Kidney epithelial cell (primary cell): ENCODE measurements around the gene HPGD. TPM values are rescaled to one million over a fixed set of nuclear protein-coding genes. Genes with fewer than 3 reads are reported as not detected.

Experiments used
- DNase-seq: peaks from one replicate; pipeline ENCODE4 v3.0.0-alpha.2; 2010; ENCODE audit warnings: low read depth
- H3K27me3 ChIP-seq: 2 replicates; pipeline ENCODE4 v1.6.0; 2011; ENCODE audit warnings: low read length; ENCODE audit not compliant: control insufficient read depth, insufficient read depth
- H3K36me3 ChIP-seq: 2 replicates; pipeline ENCODE4 v1.5.1; 2011; ENCODE audit warnings: low read length; ENCODE audit not compliant: control insufficient read depth, insufficient read depth
- H3K4me3 ChIP-seq: 2 replicates; pipeline ENCODE4 v1.5.1; 2011; ENCODE audit warnings: low read depth, mild to moderate bottlenecking, control low read depth, low read length
- total RNA-seq: library from RNA; depleted of rRNA; stranded (reverse); fragments of >200 nt; gene quantifications from 2 replicates; pipeline ENCODE4 v1.2.3, GENCODE V29; 2015
- TF ChIP-seq, protein P1 (sequence below): IDR thresholded peaks from 2 replicates; pipeline ENCODE4 v1.5.1; 2011; ENCODE audit warnings: mild to moderate bottlenecking, moderate library complexity, low read length, control low read depth, inconsistent platforms; ENCODE audit not compliant: insufficient read depth, poor library complexity, severe bottlenecking

Gene HPGD
- total RNA-seq, 1 donor from 2014 or later = 0.75 TPM

DNA sequence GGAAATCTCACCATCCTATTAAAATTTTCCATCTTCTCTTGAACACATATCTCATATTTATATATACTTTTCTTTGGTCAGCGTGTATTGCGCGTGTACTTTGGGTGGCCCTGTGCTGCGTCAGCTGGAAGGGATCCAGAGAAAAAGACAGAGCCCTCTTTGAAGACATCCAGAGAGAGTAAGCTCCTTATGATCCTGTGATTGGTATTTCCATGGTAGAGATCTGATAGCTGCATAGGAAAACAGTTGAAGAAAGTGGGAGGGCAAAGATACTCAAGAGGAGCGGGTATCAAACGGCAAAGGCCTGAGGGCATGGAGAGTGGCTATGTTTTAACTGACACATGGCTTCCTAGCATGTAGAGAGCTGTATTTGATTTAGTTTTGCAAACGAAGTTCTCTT lies 4.4 kb upstream of the HPGD start:
- H3K36me3 ChIP-seq = no peaks in the 10 kb centered on the region
- TF ChIP-seq, protein P1, sequence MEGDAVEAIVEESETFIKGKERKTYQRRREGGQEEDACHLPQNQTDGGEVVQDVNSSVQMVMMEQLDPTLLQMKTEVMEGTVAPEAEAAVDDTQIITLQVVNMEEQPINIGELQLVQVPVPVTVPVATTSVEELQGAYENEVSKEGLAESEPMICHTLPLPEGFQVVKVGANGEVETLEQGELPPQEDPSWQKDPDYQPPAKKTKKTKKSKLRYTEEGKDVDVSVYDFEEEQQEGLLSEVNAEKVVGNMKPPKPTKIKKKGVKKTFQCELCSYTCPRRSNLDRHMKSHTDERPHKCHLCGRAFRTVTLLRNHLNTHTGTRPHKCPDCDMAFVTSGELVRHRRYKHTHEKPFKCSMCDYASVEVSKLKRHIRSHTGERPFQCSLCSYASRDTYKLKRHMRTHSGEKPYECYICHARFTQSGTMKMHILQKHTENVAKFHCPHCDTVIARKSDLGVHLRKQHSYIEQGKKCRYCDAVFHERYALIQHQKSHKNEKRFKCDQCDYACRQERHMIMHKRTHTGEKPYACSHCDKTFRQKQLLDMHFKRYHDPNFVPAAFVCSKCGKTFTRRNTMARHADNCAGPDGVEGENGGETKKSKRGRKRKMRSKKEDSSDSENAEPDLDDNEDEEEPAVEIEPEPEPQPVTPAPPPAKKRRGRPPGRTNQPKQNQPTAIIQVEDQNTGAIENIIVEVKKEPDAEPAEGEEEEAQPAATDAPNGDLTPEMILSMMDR = no peak
- DNase-seq = no peak
- H3K4me3 ChIP-seq = no peak overlapping the region
- no peaks in the 10 kb centered on the region for H3K27me3 ChIP-seq

DNA sequence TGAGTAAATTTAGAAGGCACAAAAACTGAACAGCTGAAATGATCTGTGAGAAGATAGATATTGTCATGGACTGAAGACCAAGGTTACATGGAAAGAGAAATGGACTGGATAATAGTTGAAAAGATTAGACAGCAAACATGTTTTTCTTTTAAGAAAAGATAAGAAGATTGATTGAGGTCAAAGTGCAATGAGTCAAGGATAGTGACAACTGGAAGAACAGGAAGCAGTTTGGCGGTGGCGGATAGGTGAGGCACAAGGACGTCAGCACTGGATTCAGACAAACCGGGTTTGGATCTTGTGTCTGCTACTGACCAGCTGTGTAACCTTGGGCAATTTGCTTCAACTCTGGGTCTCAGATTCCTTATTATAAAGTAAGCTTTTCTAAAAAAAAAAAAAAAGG lies 2.0 kb upstream of the HPGD start:
- Histone ChIP-seq H3K27me3 (no peaks in the 10 kb centered on the region), H3K4me3 (no peak overlapping the region), H3K36me3 (no peaks in the 10 kb centered on the region)
- DNase-seq = no peak
- TF ChIP-seq, protein P1 = no peak

DNA sequence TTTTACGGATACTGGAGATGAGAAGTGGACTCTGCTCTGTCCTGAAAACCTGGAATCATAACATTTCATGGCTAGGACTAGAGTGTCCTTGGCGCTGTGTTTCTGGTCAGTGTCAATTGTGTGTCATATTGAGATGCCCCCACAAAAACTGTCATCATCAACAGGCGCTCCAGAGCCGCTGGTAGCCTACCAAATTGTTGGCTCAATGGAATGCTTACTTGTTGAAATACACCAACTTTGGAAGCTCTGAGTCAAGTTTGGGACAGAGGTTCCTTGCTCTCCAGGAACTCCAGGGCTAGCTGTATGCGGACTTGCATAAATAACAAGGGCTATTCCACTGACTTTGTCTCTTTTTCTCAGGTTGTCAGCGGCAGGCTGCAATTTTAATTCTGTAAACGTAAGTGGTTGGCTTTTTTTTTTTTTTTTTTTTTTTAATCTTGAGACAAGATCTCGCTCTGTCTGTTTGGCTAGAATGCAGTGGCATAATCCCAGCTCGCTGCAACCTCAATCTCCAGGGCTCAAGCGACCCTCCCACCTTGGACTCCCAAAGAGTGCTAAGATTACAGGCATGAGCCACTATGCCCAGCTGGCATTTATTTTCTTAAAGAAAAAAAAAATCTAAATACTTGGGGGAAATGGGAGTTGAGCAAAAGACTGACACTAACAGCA lies 871 bp upstream of the HPGD start:
- DNase-seq = no peak
- TF ChIP-seq, protein P1 = no peak
- H3K4me3 ChIP-seq = peak overlapping the region; percentile 57

DNA sequence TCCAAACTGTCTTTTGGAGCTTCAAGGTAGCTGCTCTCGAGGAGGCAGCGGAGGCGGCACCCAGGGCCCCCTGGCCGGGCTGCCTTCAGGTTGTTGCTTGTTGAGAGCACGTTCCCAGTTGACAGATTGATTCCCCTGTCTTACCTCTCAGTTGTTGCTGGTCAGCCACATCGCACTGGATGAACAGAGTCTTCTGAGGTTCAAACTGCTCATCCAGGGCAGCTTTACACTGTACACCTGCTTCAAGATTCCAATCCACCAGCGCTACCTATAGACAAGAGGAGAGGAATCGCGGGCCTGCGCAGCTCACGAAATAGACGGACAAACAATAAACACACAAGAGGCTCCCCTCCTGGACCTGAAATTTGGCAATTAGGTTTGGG lies 497 bp downstream of the HPGD start:
- no peak for DNase-seq
- no peaks in the 10 kb centered on the region for H3K36me3 ChIP-seq
- H3K4me3 ChIP-seq = peak overlapping the region; percentile 57
- H3K27me3 ChIP-seq = no peaks in the 10 kb centered on the region
- TF ChIP-seq, protein P1 = peak; percentile 20

More for the DNA sequence above, 871 bp upstream of the HPGD start:
- Histone ChIP-seq H3K36me3 (no peaks in the 10 kb centered on the region), H3K27me3 (no peaks in the 10 kb centered on the region)

DNA sequence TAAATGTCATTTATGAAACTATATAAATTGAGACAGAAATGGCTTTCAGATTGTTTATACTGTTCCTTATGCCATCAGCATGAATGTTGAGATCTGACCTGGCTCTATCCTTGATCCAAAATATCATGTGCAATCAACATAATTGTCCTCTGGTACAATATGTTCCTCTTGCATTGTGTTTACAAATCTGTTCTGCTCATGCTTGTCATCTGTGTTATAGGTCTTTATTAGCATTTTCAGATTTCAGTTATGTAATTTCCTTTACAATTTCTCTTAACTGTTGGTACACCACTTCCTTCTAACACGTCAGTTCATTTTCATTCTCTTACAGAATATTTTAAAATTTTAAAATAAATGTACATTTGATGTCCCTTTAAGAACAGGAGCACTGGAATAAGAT lies 1.6 kb downstream of the HPGD start:
- no peak for DNase-seq
- Histone ChIP-seq H3K27me3 (no peaks in the 10 kb centered on the region), H3K4me3 (no peak overlapping the region), H3K36me3 (no peaks in the 10 kb centered on the region)
- TF ChIP-seq, protein P1 = no peak
